Endothelial cell of umbilical vein (primary cell): Measurements from ENCODE around the gene C20orf173. TPM values are rescaled to one million over a fixed set of nuclear protein-coding genes. Genes with fewer than 3 reads are reported as not detected.

ENCODE experiments used
- BruUV-seq: library from RNA; stranded (reverse); fragments of 400-500 nt; replicated peaks from 2 replicates; lab custom pipeline; 2021; lab: Mats Ljungman, UMichigan
- CTCF ChIA-PET: fragments of 300-600, 350-600 bp; sonication (Branson Sonifier 250); formaldehyde crosslinking; loops from one replicate; lab custom pipeline; 2021; ENCODE audit warnings: antibody characterized with exemption, inconsistent platforms; lab: Charles Lee
- POLR2A ChIA-PET: fragments of 300-600, 350-600 bp; sonication (Branson Sonifier 250); formaldehyde crosslinking; loops from one replicate; lab custom pipeline; 2021; ENCODE audit warnings: antibody characterized with exemption, inconsistent platforms; lab: Charles Lee
- DNase-seq: peaks from one replicate; pipeline ENCODE4 v3.0.0-alpha.2; 2011; ENCODE audit warnings: low read depth, low spot score
- FAIRE-seq: peaks from 2 replicates; lab custom pipeline; 2011; peaks lifted over from hg19 to GRCh38; lab: Jason Lieb, UNC
- H2AFZ ChIP-seq: 2 replicates; pipeline ENCODE4 v1.6.0; 2012; ENCODE audit warnings: low read depth, low read length, control low read depth, inconsistent platforms
- H3K27ac ChIP-seq: 2 replicates; pipeline ENCODE4 v1.5.1; 2011; ENCODE audit warnings: low read depth, mild to moderate bottlenecking, control low read depth, low read length, moderate library complexity; ENCODE audit not compliant: insufficient read depth
- H3K27me3 ChIP-seq, 2 experiments: 2 replicates each; pipeline versions ENCODE4 v1.6.0 to v1.6.1; 2011; ENCODE audit warnings: low read length in 2 of 2, mixed read lengths in 1 of 2; ENCODE audit not compliant: control insufficient read depth in 2 of 2, insufficient read depth in 2 of 2
- H3K36me3 ChIP-seq, 2 experiments: 2 replicates in 1 of 2; 3 replicates in 1 of 2; pipeline ENCODE4 v1.5.1; 2011; ENCODE audit warnings: low read length in 2 of 2, mild to moderate bottlenecking in 1 of 2, moderate library complexity in 1 of 2; ENCODE audit not compliant: control insufficient read depth in 2 of 2, insufficient read depth in 2 of 2; ENCODE audit errors: extremely low read depth in 1 of 2
- H3K4me1 ChIP-seq: 3 replicates; pipeline ENCODE4 v1.5.1; 2011; ENCODE audit warnings: mild to moderate bottlenecking, low read length; ENCODE audit not compliant: control insufficient read depth, insufficient read depth; ENCODE audit errors: extremely low read depth
- H3K4me2 ChIP-seq: 2 replicates; pipeline ENCODE4 v1.6.1; 2011; ENCODE audit warnings: low read length, control low read depth, mixed read lengths; ENCODE audit not compliant: insufficient read depth
- H3K4me3 ChIP-seq, 3 experiments: fragments of 200-600 bp in 1 of 3; sonication (generic), shearing (Covaris generic) in 1 of 3; replicated peaks in 1 of 3; 2 replicates each; pipeline ENCODE4 v1.5.1; 2011 to 2016; ENCODE audit warnings: control low read depth in 3 of 3, low read length in 3 of 3, mild to moderate bottlenecking in 2 of 3, inconsistent platforms in 1 of 3, low read depth in 1 of 3, moderate library complexity in 1 of 3; ENCODE audit not compliant: insufficient read depth in 1 of 3
- H3K79me2 ChIP-seq: 2 replicates; pipeline ENCODE4 v1.6.0; 2012; ENCODE audit warnings: low read length, inconsistent platforms; ENCODE audit not compliant: control insufficient read depth, insufficient read depth
- H3K9ac ChIP-seq: replicated peaks from 2 replicates; pipeline ENCODE3; 2011; ENCODE audit warnings: low read length, control low read depth; ENCODE audit not compliant: insufficient read depth; ENCODE audit errors: extremely low read depth
- H3K9me1 ChIP-seq: replicated peaks from 3 replicates; pipeline ENCODE4 v1.6.0; 2011; ENCODE audit warnings: mild to moderate bottlenecking, low read length; ENCODE audit not compliant: control insufficient read depth, insufficient read depth; ENCODE audit errors: extremely low read depth
- H3K9me3 ChIP-seq: replicated peaks from 2 replicates; pipeline ENCODE4 v1.5.1; 2012; ENCODE audit warnings: low read length, inconsistent platforms; ENCODE audit not compliant: control insufficient read depth, insufficient read depth
- H4K20me1 ChIP-seq: replicated peaks from 2 replicates; pipeline ENCODE3; 2011; ENCODE audit warnings: mild to moderate bottlenecking, low read length; ENCODE audit not compliant: control insufficient read depth, insufficient read depth; ENCODE audit errors: extremely low read depth
- CTCF ChIP-seq, 2 donors: IDR thresholded peaks; 1 replicate in 1 of 2; 2 replicates in 1 of 2; pipeline ENCODE4 v1.5.1; 2011; ENCODE audit warnings: low read length in 2 of 2, mild to moderate bottlenecking in 2 of 2, moderate library complexity in 2 of 2, control low read depth in 1 of 2, inconsistent platforms in 1 of 2, low read depth in 1 of 2; ENCODE audit not compliant: insufficient read depth in 1 of 2; ENCODE audit errors: extremely low read depth in 1 of 2
- EZH2 ChIP-seq: IDR thresholded peaks from 2 replicates; pipeline ENCODE4 v1.6.1; 2012; ENCODE audit warnings: borderline replicate concordance, low read depth, mild to moderate bottlenecking, moderate library complexity, low read length, inconsistent platforms; ENCODE audit not compliant: severe bottlenecking
- FOS ChIP-seq: IDR thresholded peaks from 2 replicates; pipeline ENCODE4 v1.6.1; 2011; ENCODE audit warnings: mild to moderate bottlenecking, low read length, moderate library complexity, borderline replicate concordance; ENCODE audit not compliant: insufficient read depth
- GATA2 ChIP-seq: IDR thresholded peaks from 2 replicates; pipeline ENCODE4 v1.7.0; 2011; ENCODE audit warnings: low read depth, mild to moderate bottlenecking, moderate library complexity, mixed read lengths, low read length; ENCODE audit not compliant: insufficient read length, insufficient read depth
- JUN ChIP-seq: IDR thresholded peaks from 2 replicates; pipeline ENCODE4 v1.6.1; 2011; ENCODE audit warnings: borderline replicate concordance, low read depth; ENCODE audit not compliant: insufficient read length, insufficient read depth
- MYC ChIP-seq: IDR thresholded peaks from one replicate; pipeline ENCODE4 v1.6.1; 2011; ENCODE audit warnings: mild to moderate bottlenecking, low read depth, low read length
- POLR2A ChIP-seq: IDR thresholded peaks from 2 replicates; pipeline ENCODE4 v1.6.1; 2012; ENCODE audit warnings: low read depth, mild to moderate bottlenecking, control low read depth, low read length
- POLR2AphosphoS5 ChIP-seq: IDR thresholded peaks from 2 replicates; pipeline ENCODE4 v1.6.1; 2012; ENCODE audit warnings: low read depth, mild to moderate bottlenecking, control low read depth, low read length, moderate library complexity; ENCODE audit not compliant: insufficient read depth
- dilution Hi-C: fragments of 300-500 bp; cut with MboI; formaldehyde crosslinking; loops from one replicate; pipeline ENCODE4 v1.15.0; 2019; ENCODE audit warnings: low sequenced_read_pairs; ENCODE audit not compliant: extremely low pct_ligation_motif_present
- intact Hi-C: fragments of 100-400 bp; cut with micrococcal nuclease; formaldehyde crosslinking; loops from one replicate; pipeline ENCODE4 v1.10.0; 2022
- polyA plus RNA-seq, 4 experiments: library from polyadenylated mRNA; depleted of rRNA in 3 of 4; stranded (reverse) in 3 of 4; unstranded in 1 of 4; fragments of >200 nt; gene quantifications; 2 replicates each; pipeline versions ENCODE4 v1.2.1 to v1.2.3, GENCODE V29; 2011 to 2012; ENCODE audit warnings: missing spikeins in 1 of 4
- total RNA-seq: library from RNA; stranded (reverse); gene quantifications from 2 replicates; pipeline ENCODE4 v1.2.3, GENCODE V29; 2021
- TF ChIP-seq, protein P1 (sequence below): IDR thresholded peaks from 2 replicates; pipeline ENCODE4 v1.6.1; 2011; ENCODE audit not compliant: insufficient read depth, insufficient read length

C20orf173 gene
- total and polyA plus RNA-seq, 2 donors (not counting 3 experiments of a cell fraction or from before 2014, with no cell fraction given), result not detected

DNA sequence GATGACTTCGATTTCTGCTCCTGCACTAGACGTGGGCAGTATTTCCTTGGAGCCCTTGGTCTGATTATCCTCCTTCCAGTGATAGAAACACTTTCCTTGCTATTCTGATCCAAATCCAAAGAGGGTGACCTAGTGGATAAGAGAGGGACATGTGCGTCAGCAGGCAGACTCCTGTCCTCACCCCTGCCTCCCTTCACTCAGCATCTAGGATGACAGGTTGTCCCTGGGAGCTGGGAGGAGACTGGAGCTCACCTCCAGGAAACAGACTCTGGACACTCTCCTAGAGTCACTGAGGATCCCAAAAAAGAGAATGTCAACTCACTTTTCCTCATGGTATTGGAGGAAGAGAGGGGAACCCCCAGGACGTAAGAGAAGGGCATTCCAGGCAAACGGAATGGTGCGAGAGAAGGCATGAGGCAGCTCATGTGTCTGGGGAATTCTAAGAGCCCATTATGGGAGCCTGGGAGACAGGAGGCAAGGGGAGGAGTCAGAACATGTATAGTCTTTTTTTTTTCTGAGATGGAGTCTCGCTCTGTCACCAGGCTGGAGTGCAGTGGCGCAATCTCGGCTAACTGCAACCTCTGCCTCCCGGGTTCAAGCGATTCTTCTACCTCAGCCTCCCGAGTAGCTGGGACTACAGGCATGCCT lies 2.2 kb downstream of the C20orf173 start:
- Histone ChIP-seq H3K79me2 (no peaks in the 10 kb centered on the region), H3K9me3 (no peaks in the 10 kb centered on the region), H3K27ac (no peak overlapping the region), H3K27me3 (no peaks in the 10 kb centered on the region), H3K4me2 (no peak overlapping the region), H3K4me1 (no peaks in the 10 kb centered on the region), H4K20me1 (no peaks in the 10 kb centered on the region), H3K36me3 (no peaks in the 10 kb centered on the region), H3K4me3 (no peak overlapping the region), H2AFZ (no peak overlapping the region), H3K9me1 (no peaks in the 10 kb centered on the region), H3K9ac (no peak overlapping the region)
- no TSS peak for BruUV-seq
- ChIA-PET CTCF (interaction anchor here (1.0 to 1.1 kb wide), 3 partner anchors 9 to 14 kb away, joined by 3 to 4 read pairs (median 3); partner anchors contain the start of gene ERGIC3), POLR2A (no interaction called here)
- TF ChIP-seq MYC (no peak), JUN (no peak), POLR2AphosphoS5 (no peak), FOS (no peak)
- TF ChIP-seq, protein P1, sequence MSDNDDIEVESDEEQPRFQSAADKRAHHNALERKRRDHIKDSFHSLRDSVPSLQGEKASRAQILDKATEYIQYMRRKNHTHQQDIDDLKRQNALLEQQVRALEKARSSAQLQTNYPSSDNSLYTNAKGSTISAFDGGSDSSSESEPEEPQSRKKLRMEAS, result no peak
- dilution Hi-C loops, result no loop called here
- DNase-seq (no peak), FAIRE-seq (no peak)
- intact Hi-C loops, result no loop called here

GRCh38 chr20:35525639-35526038 lies 3.8 kb downstream of the C20orf173 start:
- ChIA-PET CTCF (no interaction called here), POLR2A (no interaction called here)
- H2AFZ ChIP-seq, result no peak overlapping the region
- no TSS peak for BruUV-seq
- no peak for FAIRE-seq
- no peaks in the 10 kb centered on the region for H3K9me1 ChIP-seq
- no peak for DNase-seq
- H3K27ac ChIP-seq, result no peak overlapping the region
- no peak for TF ChIP-seq MYC
- no peak for TF ChIP-seq POLR2A
- no peak for TF ChIP-seq CTCF (IDR thresholded peaks at IDR 0.05; ENCODE audit: extremely low read depth in 1 of 2, insufficient read depth in 1 of 2, low read depth in 1 of 2, low read length in 2 of 2)
- no peak for TF ChIP-seq EZH2
- TF ChIP-seq GATA2, result no peak
- no peak for TF ChIP-seq POLR2AphosphoS5
- TF ChIP-seq, protein P1, result no peak
- no peak for TF ChIP-seq FOS
- TF ChIP-seq JUN, result no peak
- no peaks in the 10 kb centered on the region for H3K4me1 ChIP-seq
- H3K4me3 ChIP-seq, result no peak overlapping the region
- H3K79me2 ChIP-seq, result no peaks in the 10 kb centered on the region
- no peak overlapping the region for H3K4me2 ChIP-seq
- dilution Hi-C loops (no loop called here), intact Hi-C loops (no loop called here)
- H4K20me1 ChIP-seq, result no peaks in the 10 kb centered on the region
- no peaks in the 10 kb centered on the region for H3K27me3 ChIP-seq
- no peak overlapping the region for H3K9ac ChIP-seq
- H3K36me3 ChIP-seq, result no peaks in the 10 kb centered on the region
- H3K9me3 ChIP-seq, result no peaks in the 10 kb centered on the region
